ENCODE measurements around the gene OR13J1. TPM values are rescaled to one million over a fixed set of nuclear protein-coding genes. Genes with fewer than 3 reads are reported as not detected.

OR13J1 gene
- total RNA-seq, 4 donors from 2014 or later = not detected

GRCh38 chr9:35854091-35854762 is 16.0 kb downstream of the OR13J1 start:
- no peak for TF ChIP-seq CTCF (IDR thresholded peaks at IDR 0.05; ENCODE audit: low read depth)

DNA sequence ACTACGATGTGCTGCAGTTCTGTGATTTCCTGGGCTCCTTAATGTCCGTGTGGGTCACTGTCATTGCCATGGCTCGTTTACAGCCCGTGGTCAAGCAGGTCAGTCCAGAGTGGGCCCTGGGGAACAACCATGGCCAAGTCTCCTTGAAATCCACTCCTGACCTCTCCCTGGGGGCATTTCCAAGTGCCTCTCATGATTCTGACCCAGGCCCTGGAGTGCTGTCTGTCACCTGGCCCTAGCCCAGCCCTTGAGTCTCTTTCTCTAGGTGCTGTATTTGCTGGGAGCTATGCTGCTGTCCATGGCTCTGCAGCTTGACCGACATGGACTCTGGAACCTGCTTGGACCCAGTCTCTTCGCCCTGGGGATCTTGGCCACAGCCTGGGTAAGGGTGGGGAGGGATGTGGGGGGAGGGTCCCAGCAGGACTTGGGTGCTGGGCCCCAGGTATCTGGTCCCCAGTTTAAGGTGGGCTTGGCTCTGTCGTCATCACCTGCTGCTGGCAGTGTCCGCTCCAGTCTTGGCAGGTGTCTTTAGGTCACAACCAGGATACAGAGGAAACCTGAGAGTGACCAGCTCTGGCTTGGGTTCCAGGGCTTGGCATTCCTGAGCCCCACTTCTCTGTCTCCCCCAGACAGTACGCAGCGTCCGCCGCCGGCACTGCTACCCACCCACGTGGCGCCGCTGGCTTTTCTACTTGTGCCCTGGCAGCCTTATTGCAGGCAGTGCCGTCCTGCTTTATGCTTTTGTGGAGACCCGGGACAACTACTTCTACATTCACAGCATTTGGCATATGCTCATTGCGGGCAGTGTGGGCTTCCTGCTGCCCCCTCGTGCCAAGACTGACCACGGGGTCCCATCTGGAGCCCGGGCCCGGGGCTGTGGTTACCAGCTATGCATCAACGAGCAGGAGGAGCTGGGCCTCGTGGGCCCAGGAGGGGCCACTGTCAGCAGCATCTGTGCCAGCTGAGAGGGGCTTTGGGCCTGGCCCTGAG is 17.0 kb downstream of the OR13J1 start:
- no peak for TF ChIP-seq CTCF (IDR thresholded peaks at IDR 0.05; ENCODE audit: low read depth)

DNA sequence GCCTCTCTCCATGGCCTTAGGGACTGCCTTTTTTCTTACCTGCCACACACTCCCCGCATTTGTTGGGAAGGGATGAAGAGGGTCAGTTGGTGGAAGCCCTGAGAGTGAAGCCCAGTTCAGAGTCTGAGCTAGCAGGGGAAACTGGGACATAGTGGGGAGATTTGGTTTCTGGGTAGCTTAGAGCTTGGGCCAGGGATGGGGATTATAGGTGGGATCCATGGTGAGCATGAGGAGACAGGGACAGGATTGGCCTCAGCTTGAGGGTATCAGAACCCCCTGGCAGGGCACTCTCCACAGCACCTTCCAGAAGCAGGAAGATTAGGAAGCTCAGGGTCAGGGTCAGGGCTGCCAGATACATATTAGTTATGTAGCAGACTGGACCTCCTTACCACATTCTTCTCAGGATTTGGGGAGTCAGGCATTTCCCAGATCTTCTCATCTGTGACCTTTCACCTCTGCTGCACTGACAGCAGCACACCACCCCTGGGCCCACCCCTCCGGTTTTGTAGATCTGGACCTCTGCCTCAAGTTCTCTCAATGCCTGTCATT is 17.9 kb downstream of the OR13J1 start:
- TF ChIP-seq CTCF (IDR thresholded peaks at IDR 0.05; ENCODE audit: low read depth) = no peak

DNA sequence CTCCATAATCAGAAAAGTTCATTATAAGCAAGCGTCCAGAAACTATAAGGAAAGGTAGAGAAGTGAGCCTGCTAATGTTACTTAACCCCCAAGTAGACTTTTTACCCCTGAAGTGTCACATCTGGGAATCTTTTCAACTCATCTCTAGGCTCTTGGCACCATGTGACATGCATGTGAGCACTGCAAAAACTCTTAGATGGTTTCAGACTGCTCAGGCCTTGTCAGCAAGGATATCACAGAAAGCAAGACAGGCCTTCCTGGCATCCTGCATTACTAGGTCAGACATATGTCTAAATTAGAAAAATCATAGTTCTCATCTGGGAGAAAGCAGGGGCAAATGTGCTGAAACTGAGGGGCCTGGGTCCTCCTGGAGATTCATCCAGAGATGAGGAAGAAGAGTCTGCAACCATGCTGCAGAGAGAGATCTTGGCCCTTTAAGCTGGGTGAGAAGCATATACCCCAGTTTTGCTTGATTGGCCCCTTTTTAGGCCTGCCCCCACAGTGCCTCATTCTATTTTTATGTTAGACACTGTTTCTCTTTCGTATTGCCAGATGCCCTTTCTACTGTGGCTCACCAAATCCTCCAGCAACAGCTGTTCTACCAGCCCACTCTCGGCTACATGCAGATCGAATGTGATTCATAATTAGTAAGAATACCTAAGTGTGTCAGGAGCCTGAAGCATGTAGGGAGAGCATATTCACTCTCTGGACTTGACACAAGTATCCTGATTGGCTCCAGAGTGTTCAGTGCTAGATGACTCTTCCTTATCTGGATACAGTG is 22.2 kb downstream of the OR13J1 start:
- no peak for TF ChIP-seq CTCF (IDR thresholded peaks at IDR 0.05; ENCODE audit: low read depth)

DNA sequence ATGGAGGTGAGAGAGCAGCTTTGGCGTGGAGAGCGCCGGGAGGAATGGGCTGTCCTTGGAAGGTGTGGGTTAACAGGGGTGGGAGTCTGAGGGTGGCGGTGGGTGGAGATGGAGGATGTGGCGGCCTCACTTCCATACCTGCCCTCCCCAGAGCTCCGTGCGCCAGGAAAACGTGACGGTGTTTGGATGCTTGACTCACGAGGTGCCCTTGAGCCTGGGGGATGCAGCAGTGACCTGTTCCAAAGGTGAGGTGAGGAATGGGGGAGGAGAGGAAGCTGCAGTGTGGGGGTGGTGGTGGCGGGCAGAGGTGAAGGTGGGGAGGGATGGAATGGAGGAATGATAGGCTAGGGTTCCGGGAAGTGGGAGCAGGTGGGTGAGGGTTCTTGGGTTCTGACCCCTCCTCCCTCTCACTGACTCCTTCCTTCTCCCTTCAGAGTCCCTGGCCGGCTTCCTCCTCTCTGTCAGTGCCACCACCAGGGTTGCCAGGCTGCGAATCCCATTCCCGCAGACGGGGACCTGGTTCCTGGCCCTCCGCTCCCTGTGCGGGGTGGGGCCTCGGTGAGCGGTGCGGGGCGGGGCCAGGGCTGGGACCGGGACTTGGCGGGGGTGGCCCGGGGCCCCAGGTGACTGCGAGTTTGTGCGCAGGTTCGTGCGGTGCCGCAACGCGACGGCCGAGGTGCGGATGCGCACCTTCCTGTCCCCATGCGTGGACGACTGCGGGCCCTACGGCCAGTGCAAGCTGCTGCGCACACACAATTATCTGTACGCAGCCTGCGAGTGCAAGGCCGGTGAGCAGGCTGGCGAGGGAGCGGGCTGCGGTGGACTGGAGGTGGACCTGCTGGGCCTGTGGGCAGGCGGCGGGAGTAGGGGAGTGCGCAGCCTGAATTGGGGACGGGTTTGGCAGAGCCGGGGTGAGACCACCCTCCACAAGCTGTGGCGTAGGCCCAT is 24.1 kb downstream of the OR13J1 start:
- TF ChIP-seq CTCF (IDR thresholded peaks at IDR 0.05; ENCODE audit: low read depth) = no peak

GRCh38 chr9:35844628-35845270 is 25.5 kb downstream of the OR13J1 start:
- no peak for TF ChIP-seq CTCF (IDR thresholded peaks at IDR 0.05; ENCODE audit: low read depth)

All from subcutaneous adipose tissue (tissue), 4 donors.